HG03025 (cell line): ENCODE data around the gene RNF215.

Source experiments
- ATAC-seq: cut with Tn5 transposase; IDR thresholded peaks from one replicate; pipeline ENCODE4 v1.9.1; 2021; ENCODE audit warnings: mild to moderate bottlenecking, moderate library complexity; ENCODE audit not compliant: unreplicated experiment, low FRiP score

RNF215 gene

DNA sequence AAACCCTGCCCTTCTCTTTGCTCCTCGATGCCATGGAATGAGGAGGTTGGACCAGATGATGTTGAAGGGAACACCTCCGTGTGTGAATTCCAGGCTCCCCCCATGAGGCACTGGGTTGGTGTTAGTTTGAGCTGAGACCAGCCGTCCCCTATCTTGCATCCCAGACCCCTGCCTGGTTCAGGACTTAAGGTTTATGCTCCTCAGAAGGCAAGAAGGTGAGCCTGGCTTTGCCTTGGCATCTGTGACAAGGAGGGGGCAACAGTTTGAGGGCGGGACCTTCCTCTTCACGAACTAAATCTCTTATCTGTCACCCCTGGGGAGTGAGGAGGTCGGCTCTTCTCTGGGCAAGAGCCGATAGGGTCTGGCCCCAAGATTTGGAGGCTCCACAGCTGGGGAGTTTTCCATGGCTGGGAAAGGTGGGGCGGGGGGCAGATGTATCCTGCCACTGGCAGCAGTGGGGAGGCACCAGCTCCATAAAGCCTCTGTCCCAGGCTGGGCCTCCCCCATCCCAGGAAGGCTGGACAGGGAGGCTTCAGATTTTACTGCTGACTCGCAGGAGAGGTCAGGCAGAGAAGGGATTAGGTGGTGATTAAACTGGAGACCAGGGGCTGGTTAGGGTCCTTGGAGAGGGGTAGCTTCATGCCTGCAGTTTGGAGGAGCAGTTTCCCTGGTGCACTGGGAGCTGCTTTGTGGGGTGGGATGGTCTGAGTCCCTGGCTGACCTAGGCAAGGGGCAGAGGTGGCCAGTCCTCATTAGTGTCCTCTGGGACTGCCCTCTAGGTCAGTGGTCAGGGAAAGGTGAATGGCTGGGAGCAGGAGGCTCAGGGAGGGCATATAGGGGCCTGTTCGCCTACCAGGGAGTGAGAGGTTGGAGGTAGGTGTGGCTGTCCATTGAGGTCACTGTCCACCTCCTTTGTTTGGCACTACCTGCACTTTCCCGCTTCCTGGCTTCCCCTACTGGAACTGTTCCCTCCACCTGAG lies 10.7 kb upstream of the RNF215 start:
- ATAC-seq: no peak

DNA sequence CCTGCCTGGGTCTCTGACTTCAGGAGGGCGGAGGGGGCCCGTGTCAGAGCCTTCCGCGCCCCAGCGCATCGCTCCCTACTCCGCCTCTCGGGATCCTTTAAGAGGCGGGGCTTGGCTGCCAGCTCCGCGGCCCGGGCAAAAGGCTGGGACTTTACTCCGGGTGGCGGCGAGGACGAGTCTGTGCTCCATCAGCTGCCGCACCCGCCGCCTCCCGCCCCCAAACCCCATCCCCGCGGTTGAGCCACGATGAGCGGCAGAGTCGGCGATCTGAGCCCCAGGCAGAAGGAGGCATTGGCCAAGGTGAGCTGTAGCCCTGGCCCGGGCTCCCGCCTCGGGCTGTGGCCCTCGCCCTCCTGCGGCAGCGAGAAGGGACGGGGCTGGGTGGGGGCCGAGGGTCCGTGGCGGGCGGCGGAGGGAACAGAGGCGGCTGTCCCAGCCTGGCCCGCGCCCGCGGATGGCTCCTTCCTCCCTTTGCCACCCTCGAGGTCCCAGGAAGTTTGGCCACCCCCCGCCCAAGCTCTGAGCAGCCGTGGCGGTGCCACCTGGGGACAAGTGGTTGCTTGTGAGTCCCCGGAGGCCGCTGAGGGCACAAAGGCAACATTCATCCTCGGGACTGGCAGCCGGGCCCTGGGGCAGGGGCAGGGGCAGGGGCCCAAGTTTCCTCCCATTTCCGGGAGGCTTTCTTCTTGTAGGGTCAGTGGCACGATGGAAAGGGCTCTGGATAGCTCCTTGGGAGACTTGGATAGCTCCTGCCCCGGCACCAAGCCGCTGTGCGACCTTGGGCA lies 9.9 kb upstream of the RNF215 start, which contains the start of gene SEC14L2:
SEC14L2 (plus strand) TSS at position 148 of the 785 bp plus-strand sequence; CDS start at position 247, 99 bp downstream.
- ATAC-seq: no peak

DNA sequence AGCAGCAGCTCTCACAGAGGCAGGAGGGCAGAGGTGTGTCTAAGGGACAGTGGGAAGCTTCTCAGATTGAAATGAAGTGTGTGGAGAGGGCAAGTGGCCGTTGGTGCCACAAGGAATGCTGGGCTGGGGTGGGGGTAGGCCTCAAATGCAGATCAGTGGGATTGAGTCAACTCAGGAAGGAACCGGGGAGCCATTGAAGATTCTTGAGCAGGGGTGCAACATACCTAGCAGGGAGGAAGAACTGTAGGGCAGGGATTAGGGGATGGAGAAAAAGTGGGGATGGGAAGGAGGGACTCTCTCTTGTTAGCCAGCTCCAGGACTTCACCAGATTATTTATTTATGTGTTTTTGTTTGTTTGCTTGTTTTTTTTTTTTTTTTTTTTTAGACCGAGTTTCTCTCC lies 6.7 kb upstream of the RNF215 start:
- no peak for ATAC-seq

DNA sequence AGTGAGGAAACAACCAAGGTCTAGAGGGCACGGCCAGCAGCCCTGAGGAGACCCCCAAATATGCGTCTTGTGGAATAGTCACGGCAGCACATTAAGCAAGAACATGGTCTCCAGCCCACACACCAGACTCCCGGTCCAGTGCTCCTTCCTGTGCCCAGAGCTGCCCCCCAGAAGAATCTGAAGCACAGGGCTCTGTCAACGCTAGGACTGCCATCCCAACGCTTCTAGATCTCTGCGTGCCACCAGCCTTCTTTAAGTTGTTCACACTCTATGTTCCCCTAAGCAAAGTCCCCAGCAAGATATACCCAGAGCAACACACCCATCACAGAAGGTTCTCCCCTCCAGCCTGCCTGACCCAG lies 6.1 kb upstream of the RNF215 start:
- no peak for ATAC-seq

DNA sequence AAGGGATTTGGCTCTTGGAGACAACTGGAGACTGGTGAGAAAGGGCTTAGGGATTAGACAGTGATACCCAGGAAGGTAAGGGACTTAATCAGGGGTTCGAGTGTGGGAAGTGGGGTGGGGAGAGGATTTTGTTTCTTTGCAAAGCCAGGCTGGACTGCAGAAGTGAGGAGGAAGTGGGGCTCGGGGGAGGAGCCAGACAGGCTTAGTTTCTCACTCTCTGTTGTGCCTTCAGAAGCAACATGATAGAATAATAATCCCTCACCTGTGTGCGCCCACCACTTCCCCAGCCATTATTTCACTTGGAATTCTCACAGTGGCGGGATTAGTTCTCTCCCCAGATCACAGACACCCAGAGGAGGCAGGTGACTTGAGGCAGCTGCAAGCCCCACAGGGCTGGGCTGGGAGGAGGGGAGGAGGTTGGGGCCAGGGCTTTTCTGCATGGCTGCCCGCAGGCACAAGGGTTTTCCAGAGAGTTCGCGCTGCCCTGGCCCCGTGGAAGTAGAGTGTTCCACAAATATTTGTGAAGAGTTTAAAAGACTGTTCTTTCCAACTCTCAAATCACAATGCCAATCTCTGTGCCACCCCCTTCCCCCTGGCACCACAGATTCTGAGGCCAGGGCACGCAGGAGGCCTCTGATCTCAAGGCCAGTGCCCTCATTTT lies 5.6 kb upstream of the RNF215 start:
- ATAC-seq: no peak

DNA sequence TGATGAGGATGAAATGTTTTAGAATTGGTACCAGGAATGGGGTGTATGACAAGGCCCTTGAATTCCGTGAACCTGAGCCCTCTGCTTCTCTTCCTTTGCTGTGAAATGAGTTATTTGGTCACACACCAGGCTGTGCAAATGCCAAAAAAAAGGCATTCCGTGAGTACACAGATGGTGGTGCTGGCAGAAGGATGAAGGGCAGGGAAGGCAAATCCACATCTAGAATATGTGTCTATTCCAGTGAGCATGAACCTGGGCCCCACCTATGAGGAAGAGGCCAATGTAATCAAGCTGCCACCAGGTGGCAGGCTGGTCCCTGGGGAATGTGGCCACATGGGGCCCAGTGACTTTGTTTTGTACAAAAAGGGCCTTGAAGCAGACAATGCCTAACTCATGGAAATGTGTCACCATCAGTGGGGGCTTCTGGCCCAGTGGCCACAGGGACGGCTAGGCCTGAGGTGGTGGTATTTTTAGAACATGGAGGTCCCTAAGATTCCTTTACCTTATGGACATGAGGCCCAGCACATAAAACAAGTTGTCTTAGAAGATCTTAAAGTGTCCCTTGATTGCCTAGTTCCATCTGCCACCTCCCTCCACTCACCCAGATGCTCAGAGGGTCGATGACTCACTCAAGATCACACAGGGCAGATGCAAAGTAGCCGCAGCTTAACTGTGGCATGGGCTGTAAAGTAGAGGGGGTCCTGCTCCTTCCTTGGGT lies 3.9 kb upstream of the RNF215 start:
- no peak for ATAC-seq

GRCh38 chr22:30386608-30386959 lies 627 bp downstream of the RNF215 start:
- no peak for ATAC-seq

DNA sequence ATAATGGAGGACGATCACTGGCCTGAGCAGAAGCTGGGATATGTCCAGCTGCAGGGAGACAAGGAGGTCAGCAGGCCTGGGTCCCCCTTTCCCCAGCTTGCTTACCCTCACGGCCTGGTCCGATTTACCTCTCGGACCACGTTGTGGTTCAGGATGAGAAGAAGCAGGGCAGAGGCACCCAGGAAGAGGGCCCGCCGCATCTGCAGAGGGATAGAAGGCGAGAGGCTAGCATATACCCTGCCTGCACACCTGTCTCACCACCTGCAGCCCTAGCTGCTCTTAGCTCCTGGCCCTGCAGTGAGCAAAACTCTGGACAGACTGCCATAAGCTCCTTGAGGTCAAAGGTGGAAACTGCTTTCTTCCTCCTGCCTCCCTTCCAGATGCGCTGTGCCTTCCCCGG lies 1.3 kb downstream of the RNF215 start:
- no peak for ATAC-seq

DNA sequence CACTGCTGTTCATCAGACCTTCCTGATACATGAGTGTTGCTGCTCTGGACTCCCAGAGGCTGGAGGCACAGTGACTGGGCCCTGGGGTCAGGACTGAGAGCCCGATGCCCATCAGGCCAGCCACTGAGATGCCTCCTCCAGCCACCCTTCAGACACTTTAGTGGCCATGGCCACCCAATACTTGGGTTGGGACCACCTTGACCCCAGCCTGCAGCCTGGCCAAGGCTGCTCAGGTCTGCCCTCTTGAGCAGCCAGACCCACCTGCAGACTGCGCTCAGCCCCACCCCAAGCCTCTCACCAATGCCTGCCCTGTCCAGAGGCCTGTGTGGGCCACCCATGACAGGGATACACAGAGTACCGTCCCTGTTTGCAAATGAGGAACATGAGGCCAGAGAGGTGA lies 4.2 kb downstream of the RNF215 start:
- ATAC-seq: no peak

GRCh38 chr22:30382340-30382739 lies 4.9 kb downstream of the RNF215 start:
- no peak for ATAC-seq

DNA sequence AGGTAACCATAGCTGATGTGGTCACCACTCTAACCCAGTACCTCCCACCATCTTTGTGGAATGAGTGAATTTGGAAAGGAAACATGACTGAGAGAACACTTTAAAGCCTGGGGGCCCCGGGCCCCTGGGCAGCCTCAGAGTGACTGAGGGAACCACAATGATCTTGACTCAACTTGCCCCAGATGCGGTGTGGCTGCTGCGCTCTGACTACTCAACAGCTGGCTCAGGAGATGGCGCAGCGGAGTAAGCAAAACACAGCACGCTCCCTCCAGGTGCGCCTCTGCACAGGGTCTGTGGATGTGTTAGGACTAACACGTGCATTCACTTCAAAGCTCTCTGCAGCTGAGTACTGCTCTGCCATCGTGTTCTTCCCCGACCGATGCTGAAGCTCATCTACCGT lies 5.9 kb downstream of the RNF215 start:
- no peak for ATAC-seq

GRCh38 chr22:30380011-30380410 lies 7.2 kb downstream of the RNF215 start:
- no peak for ATAC-seq

DNA sequence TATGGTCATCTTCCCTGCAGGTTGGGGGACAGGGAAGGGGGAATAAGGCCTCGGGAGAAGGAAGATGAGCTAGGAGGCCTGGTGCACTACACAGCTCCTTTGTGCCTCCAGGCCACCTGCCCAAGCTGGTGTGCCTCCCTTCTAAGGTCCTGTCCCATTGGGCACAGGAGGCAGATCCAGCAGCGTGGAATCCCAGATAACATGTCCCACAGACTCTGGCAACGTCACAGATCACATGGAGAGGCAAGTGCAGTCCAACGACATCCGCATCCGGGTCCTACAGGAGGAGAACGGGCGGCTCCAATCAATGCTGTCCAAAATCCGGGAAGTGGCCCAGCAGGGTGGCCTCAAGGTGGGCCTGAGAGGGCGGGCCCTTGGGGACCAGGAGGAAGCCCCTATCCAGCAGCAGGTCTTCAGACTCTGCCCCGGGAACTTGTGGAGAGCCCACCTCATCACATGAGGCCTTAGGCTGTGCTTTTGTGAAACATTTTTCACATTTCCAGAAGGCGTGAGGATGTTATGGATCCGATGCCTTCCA lies 11.8 kb downstream of the RNF215 start:
- ATAC-seq: no peak

DNA sequence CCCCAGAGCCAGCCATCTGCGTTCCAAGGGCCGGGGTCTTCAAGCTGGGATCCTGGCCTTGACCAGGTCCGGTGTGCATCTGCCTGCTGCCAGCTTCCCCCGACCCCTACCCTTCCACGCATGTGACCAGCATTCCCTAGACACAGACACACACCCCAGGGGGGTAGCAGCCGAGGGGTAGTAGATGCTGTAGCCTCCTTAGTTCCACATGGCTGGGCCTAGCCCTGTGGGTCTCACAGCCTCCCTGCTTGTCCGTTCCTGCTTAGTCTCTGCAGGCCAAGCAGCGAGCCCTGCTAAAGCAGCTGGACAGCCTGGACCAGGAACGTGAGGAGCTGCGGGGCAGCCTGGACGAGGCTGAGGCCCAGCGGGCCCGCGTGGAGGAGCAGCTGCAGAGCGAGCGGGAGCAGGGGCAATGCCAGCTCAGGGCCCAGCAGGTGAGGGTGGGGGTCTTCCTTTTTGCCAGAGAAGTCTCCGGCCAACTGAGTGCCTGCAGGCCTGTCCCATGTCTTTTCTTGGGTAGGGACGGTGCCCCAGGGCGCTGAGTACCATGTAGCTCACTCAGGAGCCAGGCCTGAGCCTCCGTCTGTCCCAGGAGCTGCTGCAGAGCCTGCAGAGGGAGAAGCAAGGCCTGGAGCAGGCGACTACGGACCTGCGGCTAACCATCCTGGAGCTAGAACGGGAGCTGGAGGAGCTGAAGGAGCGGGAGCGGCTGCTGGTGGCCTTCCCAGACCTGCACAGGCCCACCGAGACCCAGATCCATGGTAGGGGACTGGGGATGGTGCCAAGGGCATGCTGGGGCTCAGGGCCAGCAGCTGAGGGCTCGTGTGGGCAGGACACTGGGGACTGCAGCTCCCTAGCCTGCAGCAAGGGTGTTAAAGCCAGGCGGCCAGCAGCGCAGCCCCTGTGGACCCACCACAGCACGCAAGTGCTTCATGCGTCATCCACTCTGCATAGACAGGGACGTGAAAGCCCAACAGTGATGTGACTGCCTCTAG lies 13.6 kb downstream of the RNF215 start:
- no peak for ATAC-seq

GRCh38 chr22:30372915-30373314 lies 14.3 kb downstream of the RNF215 start:
- no peak for ATAC-seq

GRCh38 chr22:30371981-30372380 lies 15.2 kb downstream of the RNF215 start:
- no peak for ATAC-seq

- ATAC-seq: no peak
These were observed 15.9 kb downstream of the RNF215 start for GRCh38 chr22:30371321-30371720.

GRCh38 chr22:30370641-30371230 lies 16.5 kb downstream of the RNF215 start:
- ATAC-seq: no peak

DNA sequence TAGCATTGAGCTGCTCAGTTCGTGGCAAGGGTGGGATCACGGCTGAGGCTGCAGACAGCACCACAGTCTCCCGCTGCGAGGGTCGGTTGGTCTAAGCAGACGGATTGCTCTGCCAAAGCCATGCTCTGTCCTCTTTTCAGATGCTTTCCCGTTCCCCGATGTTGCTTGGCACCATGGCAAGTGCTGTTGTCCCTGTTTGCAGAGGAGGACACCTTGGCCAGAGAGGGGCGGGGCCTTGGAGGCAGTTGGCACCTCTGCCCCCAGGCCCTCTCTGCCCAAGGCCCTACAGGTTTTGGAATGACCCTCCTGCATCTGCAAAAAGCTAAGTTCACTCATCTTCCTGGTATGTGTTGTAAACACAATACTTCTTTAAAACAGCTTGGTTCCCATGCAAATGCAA lies 18.8 kb downstream of the RNF215 start:
- no peak for ATAC-seq
